SK-N-SH (cell line): ENCODE results near the gene SNX15.

Source experiments
- CHD2 ChIP-seq: fragments of 150-350 bp; IDR thresholded peaks from 2 replicates; pipeline ENCODE4 v1.6.1; 2018; ENCODE audit warnings: low read length; ENCODE audit not compliant: partially characterized antibody
- ELF1 ChIP-seq: IDR thresholded peaks from 2 replicates; pipeline ENCODE4 v1.4.0; 2012
- EP300 ChIP-seq, 2 experiments: IDR thresholded peaks; 2 replicates each; pipeline versions ENCODE4 v1.4.0 to v1.6.1; 2012; ENCODE audit warnings: borderline replicate concordance in 1 of 2, low read depth in 1 of 2, low read length in 1 of 2
- EZH2phosphoT487 ChIP-seq: fragments of 200-600 bp; sonication (generic); IDR thresholded peaks from 2 replicates; pipeline ENCODE4 v1.6.1; 2017; ENCODE audit warnings: low read depth, mixed run types, mild to moderate bottlenecking, antibody characterized with exemption, moderate library complexity, borderline replicate concordance
- JUND ChIP-seq: IDR thresholded peaks from 2 replicates; pipeline ENCODE4 v1.4.0; 2012
- NFIC ChIP-seq: IDR thresholded peaks from 2 replicates; pipeline ENCODE4 v1.4.0; 2012; ENCODE audit warnings: borderline replicate concordance
- NRF1 ChIP-seq: IDR thresholded peaks from 2 replicates; pipeline ENCODE4 v1.6.1; 2012; ENCODE audit warnings: low read depth, mild to moderate bottlenecking, low read length
- POLR2AphosphoS5 ChIP-seq: IDR thresholded peaks from 2 replicates; pipeline ENCODE4 v1.6.1; 2012; ENCODE audit warnings: low read depth, low read length
- RFX5 ChIP-seq: IDR thresholded peaks from 2 replicates; pipeline ENCODE4 v1.6.1; 2012; ENCODE audit warnings: mild to moderate bottlenecking, improper control_type of control experiment, low read length
- SIN3A ChIP-seq: IDR thresholded peaks from 2 replicates; pipeline ENCODE4 v1.6.1; 2012; ENCODE audit warnings: low read depth, mild to moderate bottlenecking, low read length, moderate library complexity, borderline replicate concordance
- TAF1 ChIP-seq: IDR thresholded peaks from 2 replicates; pipeline ENCODE4 v1.6.1; 2012; ENCODE audit warnings: low read depth, mild to moderate bottlenecking, low read length, moderate library complexity, borderline replicate concordance
- TF ChIP-seq, protein P1 (sequence below): fragments of 200-600 bp; sonication (generic); IDR thresholded peaks from 2 replicates; pipeline ENCODE4 v1.6.1; 2017; ENCODE audit warnings: antibody characterized with exemption, mild to moderate bottlenecking, moderate library complexity
- TF ChIP-seq, protein P2 (sequence below): IDR thresholded peaks from 2 replicates; pipeline ENCODE4 v1.4.0; 2012; ENCODE audit warnings: low read depth, borderline replicate concordance

DNA sequence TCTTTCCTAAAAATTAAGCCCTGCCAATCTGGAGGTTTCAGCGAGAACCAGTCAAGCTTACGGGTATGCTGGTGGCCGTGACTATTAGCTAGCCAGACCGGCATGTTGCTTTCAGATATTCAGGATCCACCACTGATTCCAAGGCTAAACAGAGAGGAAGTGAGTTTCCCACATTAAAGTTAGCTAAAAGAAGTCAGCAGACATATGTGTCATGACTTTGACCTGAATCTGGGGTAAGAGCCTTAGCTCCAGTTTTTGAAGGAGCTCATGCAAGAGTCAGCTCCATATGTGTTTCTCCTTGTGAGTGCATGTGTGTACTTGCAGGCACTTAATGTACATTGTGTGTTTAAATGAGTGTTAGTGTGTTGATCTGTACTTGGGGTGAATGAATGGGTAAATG lies 58.2 kb downstream of the SNX15 start:
- TF ChIP-seq, protein P1, sequence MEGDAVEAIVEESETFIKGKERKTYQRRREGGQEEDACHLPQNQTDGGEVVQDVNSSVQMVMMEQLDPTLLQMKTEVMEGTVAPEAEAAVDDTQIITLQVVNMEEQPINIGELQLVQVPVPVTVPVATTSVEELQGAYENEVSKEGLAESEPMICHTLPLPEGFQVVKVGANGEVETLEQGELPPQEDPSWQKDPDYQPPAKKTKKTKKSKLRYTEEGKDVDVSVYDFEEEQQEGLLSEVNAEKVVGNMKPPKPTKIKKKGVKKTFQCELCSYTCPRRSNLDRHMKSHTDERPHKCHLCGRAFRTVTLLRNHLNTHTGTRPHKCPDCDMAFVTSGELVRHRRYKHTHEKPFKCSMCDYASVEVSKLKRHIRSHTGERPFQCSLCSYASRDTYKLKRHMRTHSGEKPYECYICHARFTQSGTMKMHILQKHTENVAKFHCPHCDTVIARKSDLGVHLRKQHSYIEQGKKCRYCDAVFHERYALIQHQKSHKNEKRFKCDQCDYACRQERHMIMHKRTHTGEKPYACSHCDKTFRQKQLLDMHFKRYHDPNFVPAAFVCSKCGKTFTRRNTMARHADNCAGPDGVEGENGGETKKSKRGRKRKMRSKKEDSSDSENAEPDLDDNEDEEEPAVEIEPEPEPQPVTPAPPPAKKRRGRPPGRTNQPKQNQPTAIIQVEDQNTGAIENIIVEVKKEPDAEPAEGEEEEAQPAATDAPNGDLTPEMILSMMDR = no peak
- TF ChIP-seq CHD2 (no peak), EZH2phosphoT487 (no peak), ELF1 (no peak), EP300 (IDR thresholded peaks at IDR 0.05; ENCODE audit: borderline replicate concordance in 1 of 2, low read depth in 1 of 2, low read length in 1 of 2) (no peak), POLR2AphosphoS5 (no peak), JUND (no peak), TAF1 (no peak), SIN3A (no peak), NRF1 (no peak), NFIC (no peak), RFX5 (no peak)
- TF ChIP-seq, protein P2, sequence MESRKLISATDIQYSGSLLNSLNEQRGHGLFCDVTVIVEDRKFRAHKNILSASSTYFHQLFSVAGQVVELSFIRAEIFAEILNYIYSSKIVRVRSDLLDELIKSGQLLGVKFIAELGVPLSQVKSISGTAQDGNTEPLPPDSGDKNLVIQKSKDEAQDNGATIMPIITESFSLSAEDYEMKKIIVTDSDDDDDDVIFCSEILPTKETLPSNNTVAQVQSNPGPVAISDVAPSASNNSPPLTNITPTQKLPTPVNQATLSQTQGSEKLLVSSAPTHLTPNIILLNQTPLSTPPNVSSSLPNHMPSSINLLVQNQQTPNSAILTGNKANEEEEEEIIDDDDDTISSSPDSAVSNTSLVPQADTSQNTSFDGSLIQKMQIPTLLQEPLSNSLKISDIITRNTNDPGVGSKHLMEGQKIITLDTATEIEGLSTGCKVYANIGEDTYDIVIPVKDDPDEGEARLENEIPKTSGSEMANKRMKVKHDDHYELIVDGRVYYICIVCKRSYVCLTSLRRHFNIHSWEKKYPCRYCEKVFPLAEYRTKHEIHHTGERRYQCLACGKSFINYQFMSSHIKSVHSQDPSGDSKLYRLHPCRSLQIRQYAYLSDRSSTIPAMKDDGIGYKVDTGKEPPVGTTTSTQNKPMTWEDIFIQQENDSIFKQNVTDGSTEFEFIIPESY = no peak
